ENCODE results near the gene NSUN3. TPM values are rescaled to one million over a fixed set of nuclear protein-coding genes. Genes with fewer than 3 reads are reported as not detected.
"Not testable (repeated sequence)": the region's sequence is repeated elsewhere in the genome, so short reads cannot be mapped to it uniquely, and the experiment has no call there.

Gene NSUN3
- total RNA-seq, 1 donor from 2014 or later, result 18.0 TPM

DNA sequence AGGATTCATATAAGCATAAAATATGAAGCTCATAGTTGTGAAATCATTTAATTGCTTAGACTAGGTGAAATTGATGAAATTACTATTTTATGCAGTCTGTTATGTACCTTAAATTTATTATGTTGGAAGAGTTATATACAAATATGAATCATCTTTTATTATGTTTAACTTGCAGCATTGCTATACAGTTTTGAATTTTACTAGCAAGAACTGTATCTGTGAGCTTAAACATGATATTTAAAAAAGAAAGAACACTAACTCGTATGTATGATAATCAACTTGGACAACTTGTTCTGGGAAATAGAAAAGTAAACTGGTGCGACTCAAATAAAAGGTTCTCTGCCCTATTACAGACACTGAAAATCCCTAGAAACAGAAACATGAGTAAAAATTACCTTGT is 36.2 kb upstream of the NSUN3 start:
- Histone ChIP-seq H3K4me3 (peak overlapping the region; percentile 40), H3K27me3 (no peaks in the 10 kb centered on the region), H3K4me1 (no peaks in the 10 kb centered on the region), H3K9me3 (no peaks in the 10 kb centered on the region), H3K36me3 (no peaks in the 10 kb centered on the region), H3K27ac (no peak overlapping the region)
- TF ChIP-seq CTCF (IDR thresholded peaks at IDR 0.05), result no peak
- no peak for DNase-seq
- no peak for ATAC-seq
- intact Hi-C loops (cut with DNase I), result no loop called here

GRCh38 chr3:94028093-94028837 is 34.6 kb upstream of the NSUN3 start, which contains the start of gene STX19:
STX19 (minus strand) TSS chr3:94028597; CDS start chr3:94015269, 13,328 bp downstream.
- H3K27me3 ChIP-seq, result no peaks in the 10 kb centered on the region
- intact Hi-C loops (cut with DNase I), result no loop called here
- H3K36me3 ChIP-seq, result no peaks in the 10 kb centered on the region
- H3K9me3 ChIP-seq, result no peaks in the 10 kb centered on the region
- peak within 1 kb of the TSS; percentile 65 for H3K27ac ChIP-seq
- ATAC-seq (peak; percentile 69), DNase-seq (no peak)
- H3K4me3 ChIP-seq, result peak within 1 kb of the TSS; percentile 40
- no peaks in the 10 kb centered on the region for H3K4me1 ChIP-seq
- TF ChIP-seq CTCF (IDR thresholded peaks at IDR 0.05), result no peak

GRCh38 chr3:94036909-94037507 is 25.9 kb upstream of the NSUN3 start:
- peak; percentile 66 for ATAC-seq
- intact Hi-C loops (cut with DNase I), result no loop called here

GRCh38 chr3:94043285-94043684 is 19.6 kb upstream of the NSUN3 start:
- intact Hi-C loops (cut with DNase I), result no loop called here
- Histone ChIP-seq H3K36me3 (no peaks in the 10 kb centered on the region), H3K4me1 (no peaks in the 10 kb centered on the region), H3K27me3 (no peaks in the 10 kb centered on the region), H3K9me3 (no peaks in the 10 kb centered on the region), H3K4me3 (no peak overlapping the region), H3K27ac (no peak overlapping the region)
- TF ChIP-seq CTCF (IDR thresholded peaks at IDR 0.05), result no peak
- DNase-seq, result no peak
- ATAC-seq, result no peak

More at GRCh38 chr3:94036909-94037507, 25.9 kb upstream of the NSUN3 start:
- H3K27ac ChIP-seq, result no peak overlapping the region
- no peak for DNase-seq
- no peaks in the 10 kb centered on the region for H3K36me3 ChIP-seq
- H3K4me1 ChIP-seq, result no peaks in the 10 kb centered on the region
- no peaks in the 10 kb centered on the region for H3K9me3 ChIP-seq
- H3K27me3 ChIP-seq, result no peaks in the 10 kb centered on the region
- TF ChIP-seq CTCF (IDR thresholded peaks at IDR 0.05), result peak; percentile 55
- no peak overlapping the region for H3K4me3 ChIP-seq

DNA sequence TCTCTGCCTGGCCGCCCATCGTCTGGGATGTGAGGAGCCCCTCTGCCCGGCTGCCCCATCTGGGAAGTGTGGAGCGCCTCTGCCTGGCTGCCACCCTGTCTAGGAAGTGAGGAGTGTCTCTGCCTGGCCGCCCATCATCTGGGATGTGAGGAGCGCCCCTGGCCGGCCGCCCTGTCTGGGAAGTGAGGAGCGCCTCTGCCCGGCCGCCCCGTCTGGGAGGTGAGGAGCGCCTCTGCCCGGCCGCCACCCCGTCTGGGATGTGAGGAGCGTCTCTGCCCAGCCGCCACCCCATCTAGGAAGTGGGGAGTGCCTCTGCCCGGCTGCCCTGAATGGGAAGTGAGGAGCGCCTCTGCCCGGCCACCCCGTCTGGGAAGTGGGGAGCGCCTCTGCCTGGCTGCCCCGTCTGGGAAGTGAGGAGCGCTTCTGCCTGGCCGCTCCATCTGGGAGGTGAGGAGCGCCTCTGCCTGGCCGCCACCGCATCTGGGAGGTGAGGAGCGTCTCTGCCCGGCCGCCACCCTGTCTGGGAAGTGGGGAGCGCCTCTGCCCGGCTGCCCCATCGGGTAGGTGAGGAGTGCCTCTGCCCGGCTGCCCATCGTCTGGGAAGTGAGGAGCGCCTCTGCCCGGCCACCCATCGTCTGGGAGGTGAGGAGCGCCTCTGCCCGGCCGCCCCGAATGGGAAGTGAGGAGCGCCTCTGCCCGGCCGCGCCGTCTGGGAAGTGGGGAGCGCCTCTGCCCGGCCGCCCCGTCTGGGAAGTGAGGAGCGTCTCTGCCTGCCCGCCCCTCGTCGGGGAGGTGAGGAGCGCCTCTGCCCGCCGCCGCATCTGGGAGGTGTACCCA is 18.5 kb upstream of the NSUN3 start:
- intact Hi-C loops (cut with DNase I); H3K27me3 ChIP-seq; H3K27ac ChIP-seq; H3K9me3 ChIP-seq; H3K4me1 ChIP-seq; H3K36me3 ChIP-seq; DNase-seq; H3K4me3 ChIP-seq; ATAC-seq: not testable (repeated sequence)

- ATAC-seq, result no peak
- intact Hi-C loops (cut with DNase I), result no loop called here
These were observed 16.3 kb upstream of the NSUN3 start for GRCh38 chr3:94046533-94046932.

More at GRCh38 chr3:94046533-94046932, 16.3 kb upstream of the NSUN3 start:
- H3K27me3 ChIP-seq, result no peaks in the 10 kb centered on the region
- DNase-seq, result no peak
- peaks cover 3% of the 10 kb centered on the region for H3K36me3 ChIP-seq
- no peaks in the 10 kb centered on the region for H3K9me3 ChIP-seq
- H3K27ac ChIP-seq, result no peak overlapping the region
- no peak overlapping the region for H3K4me3 ChIP-seq
- no peaks in the 10 kb centered on the region for H3K4me1 ChIP-seq
- TF ChIP-seq CTCF (IDR thresholded peaks at IDR 0.05), result no peak

Data from upper lobe of right lung (tissue), 1 donor.